Muscle of arm (tissue), 12 donors: Measurements from ENCODE around the gene APBA1. TPM values are rescaled to one million over a fixed set of nuclear protein-coding genes. Genes with fewer than 3 reads are reported as not detected.
"Not testable (repeated sequence)": the region's sequence is repeated elsewhere in the genome, so short reads cannot be mapped to it uniquely, and the experiment has no call there.

Source experiments
- DNase-seq: peaks from one replicate; pipeline ENCODE4 v3.0.0-alpha.2; 2013
- polyA plus RNA-seq, 12 donors: library from polyadenylated mRNA; unstranded; fragments of 120-200 nt; gene quantifications; one replicate each; pipeline ENCODE4 v1.2.1, GENCODE V29; 2013; ENCODE audit not compliant: insufficient read length in 12 of 12

Gene APBA1
- polyA plus RNA-seq, 12 donors, result 5.7 to 19.9 (median 8.5) TPM; not detected in 1

- DNase-seq, result no peak
Measured at GRCh38 chr9:69444791-69445190, 227.4 kb downstream of the APBA1 start.

DNA sequence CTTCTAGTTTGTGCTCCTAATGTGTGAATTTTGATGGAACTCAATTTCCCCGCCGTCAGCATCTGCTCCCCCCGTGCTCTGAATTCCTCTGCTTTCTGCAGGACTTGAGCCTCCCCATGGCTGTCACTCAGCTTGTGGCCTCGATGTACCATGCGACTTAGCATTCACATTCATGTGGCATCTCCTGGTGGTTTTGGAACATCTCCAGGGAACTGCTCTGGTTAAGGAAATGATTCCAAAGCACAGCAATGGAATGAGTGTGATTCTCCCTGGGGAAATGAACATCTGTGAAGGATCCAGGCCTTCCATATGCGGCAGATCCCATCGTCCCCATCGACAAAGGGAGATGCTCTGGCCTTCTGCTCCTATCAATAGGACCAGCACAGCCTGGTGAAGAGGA, 228.2 kb downstream of the APBA1 start:
- peak; percentile 16 for DNase-seq

GRCh38 chr9:69443178-69443577, 229.0 kb downstream of the APBA1 start:
- no peak for DNase-seq

DNA sequence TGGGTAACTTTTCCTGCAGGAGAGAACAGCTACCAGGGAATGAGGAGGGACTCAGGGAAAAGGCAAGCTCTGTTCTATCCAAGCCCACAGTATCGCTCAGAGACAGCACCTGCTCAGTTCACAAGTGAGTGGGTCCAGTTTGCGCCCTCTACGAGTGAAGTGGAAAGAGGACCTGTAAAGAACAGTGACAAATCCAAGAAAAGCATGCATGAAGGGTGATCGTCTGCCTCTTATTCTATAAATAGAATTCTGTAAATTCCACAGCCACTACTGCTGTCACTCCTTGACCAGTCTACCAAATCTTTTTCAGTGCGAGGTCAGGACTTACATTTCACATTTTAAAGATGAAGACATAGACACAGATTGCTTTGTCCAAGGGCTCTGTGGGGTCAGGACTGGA, 229.7 kb downstream of the APBA1 start:
- DNase-seq, result no peak

- DNase-seq, result not testable (repeated sequence)
Measured at GRCh38 chr9:69440254-69440955, 231.8 kb downstream of the APBA1 start.

GRCh38 chr9:69439654-69440053, 232.5 kb downstream of the APBA1 start:
- DNase-seq, result not testable (repeated sequence)

- no peak for DNase-seq
Measured at GRCh38 chr9:69433968-69434367, 238.2 kb downstream of the APBA1 start.

- no peak for DNase-seq
Measured at GRCh38 chr9:69433392-69433791, 238.8 kb downstream of the APBA1 start.

DNA sequence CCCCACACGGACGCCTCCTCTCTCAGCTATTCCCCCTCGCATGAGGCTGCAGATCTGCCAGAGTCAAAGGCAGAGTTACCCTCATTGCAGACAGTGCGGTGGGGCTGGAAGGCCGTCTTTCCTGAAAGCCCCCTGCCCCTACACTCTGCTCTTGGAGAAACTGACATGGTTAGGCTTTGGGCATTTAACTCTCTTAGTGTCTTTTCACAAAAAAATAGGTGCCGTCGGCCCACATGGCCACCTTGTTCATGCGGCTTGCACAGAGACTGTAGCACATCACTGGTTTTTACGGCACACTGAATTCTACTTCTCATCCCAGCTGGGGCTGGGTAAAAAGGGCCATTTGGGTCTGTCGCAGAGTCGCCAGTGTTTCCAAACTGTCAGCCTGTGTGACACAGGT, 239.5 kb downstream of the APBA1 start:
- DNase-seq, result no peak

DNA sequence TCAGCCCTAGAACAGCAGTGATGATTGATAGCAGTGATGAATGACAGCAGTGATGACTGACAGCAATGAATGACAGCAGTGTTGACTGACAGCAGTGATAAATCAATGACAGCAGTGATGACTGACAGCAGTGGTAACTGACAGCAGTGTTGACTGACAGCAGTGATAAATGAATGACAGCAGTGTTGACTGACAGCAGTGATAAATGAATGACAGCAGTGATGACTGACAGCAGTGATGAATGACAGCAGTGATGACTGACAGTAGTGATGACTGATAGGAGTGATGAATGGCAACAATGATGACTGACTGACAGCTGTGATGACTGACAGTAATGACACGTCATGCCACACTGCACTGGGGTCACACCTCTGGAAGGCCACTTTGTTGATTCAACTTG, 240.4 kb downstream of the APBA1 start:
- no peak for DNase-seq

DNA sequence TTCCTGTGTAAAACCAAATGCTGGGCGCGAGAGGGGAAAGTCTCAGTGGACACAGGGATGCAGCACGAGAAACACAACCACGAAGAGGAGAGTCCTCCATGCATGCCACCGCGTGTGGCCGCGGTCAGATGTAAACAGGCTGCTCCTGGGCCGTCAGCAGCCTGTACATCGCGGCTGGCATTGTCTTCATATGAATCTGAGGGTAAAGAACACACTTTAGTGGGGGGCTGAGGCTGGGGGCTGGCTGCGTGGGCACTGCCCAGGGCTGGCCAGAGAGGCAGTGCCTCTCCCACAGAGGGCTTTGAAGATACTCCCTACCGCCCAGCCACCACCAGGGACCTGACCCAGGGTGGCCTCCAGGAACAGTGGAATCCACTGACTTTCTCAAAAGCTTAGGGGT, 241.0 kb downstream of the APBA1 start:
- DNase-seq, result no peak

DNA sequence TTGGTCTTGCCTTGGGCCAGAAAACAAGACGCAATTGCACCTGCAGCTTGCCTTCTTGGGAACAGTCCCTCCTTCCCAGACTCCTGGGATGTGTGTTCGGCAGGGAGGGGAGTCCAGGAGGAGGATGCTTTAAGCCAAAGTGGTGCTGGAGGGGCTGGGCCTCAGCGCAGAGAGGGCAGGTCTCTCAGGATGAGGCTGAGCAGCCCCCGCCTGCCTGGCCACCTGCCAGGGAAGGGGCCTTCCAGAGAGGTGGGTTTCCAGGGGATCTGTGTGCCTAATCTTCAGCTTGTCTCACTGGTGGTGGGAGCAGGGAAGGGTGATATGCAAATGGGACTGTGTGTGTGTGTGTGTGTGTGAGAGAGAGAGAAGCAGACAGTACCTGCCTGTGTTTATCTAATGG, 242.0 kb downstream of the APBA1 start:
- DNase-seq, result no peak

DNA sequence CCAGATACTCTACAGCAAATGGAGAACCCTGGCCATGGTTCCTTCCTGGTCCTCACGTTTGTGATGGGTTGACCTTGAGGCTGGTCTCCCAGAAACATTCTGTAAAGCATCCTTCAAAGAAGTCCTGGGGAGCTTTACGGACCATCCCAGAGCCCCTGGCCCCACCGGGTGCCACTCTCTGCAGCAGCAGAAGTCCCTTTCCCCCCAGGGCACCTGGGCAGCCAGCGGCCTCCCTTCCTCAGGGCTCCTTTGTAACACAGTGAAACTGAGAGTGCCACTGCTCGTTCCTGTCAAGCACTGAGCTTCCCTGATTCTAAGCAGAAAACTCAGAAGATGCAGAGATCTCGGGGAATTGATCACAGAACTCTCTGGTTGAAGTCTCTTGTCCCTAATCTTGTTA, 242.9 kb downstream of the APBA1 start:
- no peak for DNase-seq

DNA sequence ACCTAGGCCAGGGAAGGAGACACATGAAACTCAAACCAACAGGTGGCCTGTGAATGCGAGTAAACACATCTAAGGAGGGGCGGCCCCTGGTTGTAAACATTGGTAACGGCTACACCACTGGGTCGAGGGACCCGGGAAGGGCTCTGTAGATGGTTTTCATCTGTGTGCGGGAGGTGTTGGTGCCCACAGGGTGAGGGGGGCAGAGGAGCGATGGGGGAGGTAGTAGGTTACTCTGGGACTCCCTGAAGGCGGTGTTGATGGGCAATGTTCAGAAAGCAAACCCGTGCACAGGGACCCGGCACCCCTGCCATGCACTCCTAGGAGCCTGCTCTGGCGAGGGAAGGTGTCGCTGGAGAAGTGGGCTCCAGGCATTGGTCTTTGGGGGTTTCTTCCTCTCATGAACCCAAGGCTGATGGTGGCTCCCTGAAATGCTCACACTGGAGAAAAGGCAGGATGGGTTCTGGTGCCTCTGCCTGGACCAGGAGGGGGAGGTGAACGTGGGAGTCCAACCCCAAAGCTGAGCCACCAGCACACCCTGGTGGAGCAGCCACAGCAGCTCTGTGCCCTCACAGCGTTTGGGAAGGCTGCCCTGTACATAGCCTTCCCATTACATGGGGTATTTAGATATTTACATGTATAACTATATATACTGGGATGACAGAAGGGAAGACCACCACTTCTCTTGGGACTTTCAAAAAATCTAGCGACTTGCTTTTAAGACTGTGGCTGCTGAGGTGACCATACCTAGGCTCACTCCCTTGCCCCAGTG, 244.0 kb downstream of the APBA1 start:
- no peak for DNase-seq

- DNase-seq, result no peak
Measured at GRCh38 chr9:69427286-69427685, 244.9 kb downstream of the APBA1 start.

- DNase-seq, result no peak
Measured at GRCh38 chr9:69425136-69425801, 246.9 kb downstream of the APBA1 start.

GRCh38 chr9:69421908-69422801, 250.0 kb downstream of the APBA1 start:
- peak; percentile 69 for DNase-seq

DNA sequence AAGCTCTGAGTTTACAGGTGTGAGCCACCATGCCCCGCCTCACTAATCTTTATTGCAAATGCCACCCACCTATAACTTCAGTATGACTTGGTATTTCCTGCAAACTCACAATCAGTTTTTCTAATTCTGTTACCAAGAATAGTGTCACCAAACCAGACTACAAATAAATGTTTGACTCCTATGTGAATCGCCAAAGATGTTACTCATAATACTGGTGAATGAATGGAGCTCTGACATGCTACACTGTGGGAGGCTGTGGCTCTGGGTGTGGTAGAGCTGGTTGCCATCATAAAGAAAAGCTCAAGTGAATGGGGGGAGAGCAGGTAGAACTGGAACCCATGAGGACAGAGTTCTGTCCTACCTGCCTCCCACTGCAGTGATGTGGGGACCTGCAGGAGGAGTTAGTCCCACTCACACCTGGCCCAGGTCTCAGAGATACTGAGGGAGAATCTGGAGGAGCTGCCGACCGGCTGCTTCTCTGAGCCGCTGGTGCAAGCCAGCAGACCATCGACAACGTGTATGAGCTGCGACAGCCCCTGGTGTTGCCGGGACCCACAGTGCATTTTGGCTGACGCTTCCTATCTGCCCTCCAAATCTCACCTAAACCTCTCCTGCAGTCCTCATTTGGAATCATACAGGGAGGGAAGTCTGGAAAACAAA, 251.4 kb downstream of the APBA1 start:
- no peak for DNase-seq

DNA sequence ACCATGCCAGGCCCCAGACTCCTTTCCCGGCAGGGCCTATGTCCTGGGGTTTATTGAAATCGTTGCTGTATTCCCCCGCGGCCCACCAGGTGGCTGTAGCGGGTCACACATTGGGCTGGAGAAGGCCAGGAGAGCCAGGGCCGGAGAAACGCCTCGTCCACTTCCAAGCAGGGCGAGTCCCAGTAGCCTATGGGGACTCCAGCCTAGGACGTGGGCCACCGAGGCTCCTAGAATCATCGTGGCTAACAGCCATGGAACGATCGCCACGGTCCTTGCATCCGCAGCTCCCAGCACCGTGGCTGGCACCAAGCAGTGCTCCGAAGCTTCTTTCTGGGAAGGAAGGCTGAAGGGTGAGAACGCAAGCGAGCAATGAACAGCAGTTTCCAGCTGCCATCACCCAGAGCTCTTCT, 259.4 kb downstream of the APBA1 start:
- DNase-seq, result peak; percentile 38

DNA sequence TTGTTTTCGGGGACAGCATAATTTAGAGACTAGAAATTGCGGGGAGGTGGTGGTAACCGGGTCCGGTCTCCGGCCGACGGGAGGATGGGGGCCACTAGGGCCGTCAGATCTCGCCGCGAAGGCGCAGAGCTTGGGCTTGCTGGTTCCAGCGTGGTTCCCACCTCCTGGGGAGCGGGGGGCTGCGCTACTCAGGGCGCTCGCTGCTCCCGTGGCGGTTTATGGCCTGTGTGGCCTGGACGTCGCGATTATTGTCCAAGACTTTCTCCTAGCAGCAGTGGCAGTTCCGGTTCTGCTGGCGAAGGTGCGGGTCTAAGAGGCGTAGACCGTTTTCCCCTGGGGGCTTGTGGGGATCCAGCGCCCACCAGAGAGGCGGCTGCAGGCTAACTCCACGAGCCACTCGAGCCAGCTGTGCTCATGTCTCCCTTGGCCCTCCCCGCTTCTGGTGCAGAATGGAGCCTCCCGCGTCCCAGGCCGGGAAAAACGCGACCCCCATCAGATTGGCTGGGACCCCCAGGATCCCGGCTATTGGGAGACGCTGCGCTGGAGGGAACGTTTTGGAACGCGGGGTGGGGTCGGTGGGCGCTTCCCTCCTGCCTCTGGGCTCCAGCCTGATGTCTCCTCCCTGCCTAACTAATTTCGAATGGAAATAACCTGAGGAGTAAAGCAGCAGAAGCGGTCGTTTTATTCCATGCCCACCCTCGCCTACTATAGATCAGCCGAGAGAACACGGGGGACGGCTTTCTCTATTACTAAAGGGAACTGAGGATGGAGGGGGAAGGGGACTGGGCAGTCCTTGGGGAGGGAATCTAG, 260.0 kb downstream of the APBA1 start:
- no peak for DNase-seq
